DND-41 (cell line): Measurements from ENCODE around the gene WRNIP1.

Experiments used
- ATAC-seq: fragments of 200-7000 bp; cut with Tn5 transposase; 3 replicates; pipeline ENCODE4 v1.9.1; 2021; ENCODE audit warnings: low read depth; ENCODE audit not compliant: insufficient read depth
- DNase-seq: peaks from one replicate; pipeline ENCODE4 v3.0.0-alpha.2; 2020
- H2AFZ ChIP-seq: 2 replicates; pipeline ENCODE4 v1.6.0; 2012; ENCODE audit warnings: low read depth, low read length
- H3K27ac ChIP-seq: 2 replicates; pipeline ENCODE4 v1.5.1; 2012; ENCODE audit warnings: low read length, inconsistent platforms
- H3K27me3 ChIP-seq: fragments of 200-600 bp; sonication (generic); 2 replicates; pipeline ENCODE4 v1.6.0; 2012; ENCODE audit warnings: low read length, mild to moderate bottlenecking, inconsistent platforms; ENCODE audit not compliant: insufficient read depth, poor library complexity
- H3K36me3 ChIP-seq: 2 replicates; pipeline ENCODE4 v1.5.1; 2012; ENCODE audit warnings: low read length, inconsistent platforms; ENCODE audit not compliant: insufficient read depth
- H3K4me1 ChIP-seq: 2 replicates; pipeline ENCODE4 v1.5.1; 2012; ENCODE audit warnings: mild to moderate bottlenecking, low read length; ENCODE audit not compliant: insufficient read depth
- H3K4me2 ChIP-seq: 2 replicates; pipeline ENCODE4 v1.6.0; 2012; ENCODE audit warnings: mild to moderate bottlenecking, moderate library complexity, low read length, inconsistent platforms; ENCODE audit not compliant: insufficient read depth
- H3K4me3 ChIP-seq, 2 experiments: fragments of 200-600 bp in 1 of 2; shearing (Covaris generic) in 1 of 2; 2 replicates each; pipeline ENCODE4 v1.5.1; 2012 to 2016; ENCODE audit warnings: inconsistent platforms in 2 of 2, low read length in 2 of 2, mild to moderate bottlenecking in 2 of 2, low read depth in 1 of 2, moderate library complexity in 1 of 2
- H3K79me2 ChIP-seq: 2 replicates; pipeline ENCODE4 v1.6.0; 2012; ENCODE audit warnings: low read length, inconsistent platforms; ENCODE audit not compliant: insufficient read depth
- H3K9ac ChIP-seq: 2 replicates; pipeline ENCODE4 v1.6.0; 2012; ENCODE audit warnings: low read depth, mild to moderate bottlenecking, inconsistent platforms, low read length, moderate library complexity
- H3K9me3 ChIP-seq: 2 replicates; pipeline ENCODE4 v1.5.1; 2012; ENCODE audit warnings: low read length, moderate library complexity, mild to moderate bottlenecking, inconsistent platforms; ENCODE audit not compliant: insufficient read depth, severe bottlenecking
- H4K20me1 ChIP-seq: 2 replicates; pipeline ENCODE4 v1.6.0; 2012; ENCODE audit warnings: low read length; ENCODE audit not compliant: insufficient read depth
- CTCF ChIP-seq: IDR thresholded peaks from 2 replicates; pipeline ENCODE4 v1.5.1; 2012; ENCODE audit warnings: borderline replicate concordance, low read length, moderate library complexity, mild to moderate bottlenecking; ENCODE audit not compliant: poor library complexity, severe bottlenecking; ENCODE audit errors: extremely low read depth
- EZH2 ChIP-seq: IDR thresholded peaks from 3 replicates; pipeline ENCODE4 v1.6.1; 2012; ENCODE audit warnings: borderline replicate concordance, low read depth, mild to moderate bottlenecking, moderate library complexity, low read length, inconsistent platforms; ENCODE audit not compliant: severe bottlenecking

WRNIP1 gene

GRCh38 chr6:2795162-2795561 lies 30.0 kb downstream of the WRNIP1 start:
- Histone ChIP-seq H3K4me1 (peaks cover 8% of the 10 kb centered on the region; the same call in 1 of the 2 replicates), H4K20me1 (peaks cover 26% of the 10 kb centered on the region; the same call in 1 of the 2 replicates), H3K36me3 (no peaks in the 10 kb centered on the region), H3K4me3 (no peak overlapping the region), H3K9me3 (no peaks in the 10 kb centered on the region), H3K9ac (no peak overlapping the region), H3K4me2 (no peak overlapping the region), H3K79me2 (no peaks in the 10 kb centered on the region), H3K27ac (no peak overlapping the region), H3K27me3 (no peaks in the 10 kb centered on the region), H2AFZ (no peak overlapping the region)
- no peak for TF ChIP-seq EZH2
- no peak for TF ChIP-seq CTCF
- ATAC-seq (no peak), DNase-seq (no peak)

- TF ChIP-seq EZH2 (no peak), CTCF (no peak)
- H3K4me1 ChIP-seq: peaks cover 8% of the 10 kb centered on the region; the same call in 1 of the 2 replicates
- H2AFZ ChIP-seq: no peak overlapping the region
- H3K9ac ChIP-seq: no peak overlapping the region
- DNase-seq (no peak), ATAC-seq (no peak)
- peaks cover 21% of the 10 kb centered on the region; the same call in 1 of the 2 replicates for H4K20me1 ChIP-seq
- H3K27ac ChIP-seq: no peak overlapping the region
- no peaks in the 10 kb centered on the region for H3K9me3 ChIP-seq
- H3K4me3 ChIP-seq: no peak overlapping the region
- no peaks in the 10 kb centered on the region for H3K27me3 ChIP-seq
- H3K4me2 ChIP-seq: no peak overlapping the region
- H3K36me3 ChIP-seq: no peaks in the 10 kb centered on the region
- H3K79me2 ChIP-seq: no peaks in the 10 kb centered on the region
Observed at GRCh38 chr6:2795956-2796355, 30.8 kb downstream of the WRNIP1 start.

GRCh38 chr6:2796861-2797260 lies 31.7 kb downstream of the WRNIP1 start:
- Histone ChIP-seq H3K4me3 (no peak overlapping the region), H3K36me3 (no peaks in the 10 kb centered on the region), H3K9ac (no peak overlapping the region), H3K27me3 (no peaks in the 10 kb centered on the region), H2AFZ (no peak overlapping the region), H3K9me3 (no peaks in the 10 kb centered on the region), H3K4me2 (no peak overlapping the region), H3K4me1 (peaks cover 8% of the 10 kb centered on the region; the same call in 1 of the 2 replicates), H3K79me2 (no peaks in the 10 kb centered on the region), H3K27ac (no peak overlapping the region), H4K20me1 (peaks cover 18% of the 10 kb centered on the region; the same call in 1 of the 2 replicates)
- TF ChIP-seq EZH2 (no peak), CTCF (no peak)
- no peak for DNase-seq
- no peak for ATAC-seq
